ENCODE measurements around the gene MRPL11. TPM values are rescaled to one million over a fixed set of nuclear protein-coding genes. Genes with fewer than 3 reads are reported as not detected.
"Not testable (repeated sequence)": the region's sequence is repeated elsewhere in the genome, so short reads cannot be mapped to it uniquely, and the experiment has no call there.

The MRPL11 gene
- total and polyA plus RNA-seq, 2 of the 13 experiments (the other 11 are each of a cell fraction or from before 2014, with no cell fraction given), result 72.9 to 176 TPM

DNA sequence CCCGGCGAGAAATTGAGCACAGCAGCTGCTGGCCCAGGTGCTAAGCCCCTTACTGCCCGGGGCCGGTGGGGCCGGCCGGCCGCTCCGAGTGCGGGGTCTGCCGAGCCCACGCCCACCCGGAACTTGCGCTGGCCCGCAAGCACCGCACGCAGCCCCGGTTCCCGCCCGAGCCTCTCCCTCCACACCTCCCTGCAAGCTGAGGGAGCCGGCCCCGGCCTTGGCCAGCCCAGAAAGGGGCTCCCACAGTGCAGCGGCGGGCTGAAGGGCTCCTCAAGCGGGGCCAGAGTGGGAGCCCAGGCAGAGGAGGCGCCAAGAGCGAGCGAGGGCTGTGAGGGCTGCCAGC is 2.3 kb upstream of the MRPL11 start (continued):
- 0 out of 2 replicates have a peak, but pooled peaks have one; percentile 86 for TF ChIP-seq ZBTB8A (CRISPR knock-in tag; IDR thresholded peaks at IDR 0.05; ENCODE audit: borderline replicate concordance, low read depth)

DNA sequence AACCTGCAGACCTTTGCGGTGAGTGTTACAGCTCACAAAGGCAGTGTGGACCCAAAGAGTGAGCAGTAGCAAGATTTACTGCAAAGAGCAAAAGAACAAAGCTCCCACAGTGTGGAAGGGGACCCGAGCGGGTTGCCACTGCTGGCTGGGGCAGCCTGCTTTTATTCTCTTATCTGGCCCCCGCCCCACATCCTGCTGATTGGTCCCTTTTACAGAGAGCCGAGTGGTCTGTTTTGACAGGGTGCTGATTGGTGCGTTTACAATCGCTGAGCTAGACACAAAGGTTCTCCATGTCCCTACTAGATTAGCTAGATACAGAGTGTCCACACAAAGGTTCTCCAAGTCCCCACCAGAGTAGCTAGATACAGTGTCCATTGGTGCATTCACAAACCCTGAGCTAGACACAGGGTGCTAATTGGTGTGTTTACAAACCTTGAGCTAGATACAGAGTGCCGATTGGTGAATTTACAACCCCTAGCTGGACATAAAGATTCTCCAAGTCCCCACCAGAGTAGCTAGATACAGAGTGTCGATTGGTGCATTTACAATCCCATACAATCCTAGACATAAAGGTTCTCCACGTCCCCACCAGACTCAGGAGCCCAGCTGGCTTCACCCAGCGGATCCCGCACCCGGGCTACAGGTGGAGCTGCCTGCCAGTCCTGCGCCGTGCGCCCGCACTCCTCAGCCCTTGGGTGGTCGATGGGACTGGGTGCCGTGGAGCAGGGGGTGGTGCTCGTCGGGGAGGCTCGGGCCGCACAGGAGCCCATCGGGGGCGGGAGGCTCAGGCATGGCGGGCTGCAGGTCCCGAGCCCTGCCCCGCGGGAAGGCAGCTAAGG is 1.7 kb upstream of the MRPL11 start:
- in situ Hi-C loops (cut with HindIII; ENCODE audit: extremely low pct_ligation_motif_present, low pct_unique_long_range_greater_than_20kb); BruUV-seq (replicated peaks); H4K20me1 ChIP-seq (ENCODE audit: insufficient read depth, low read length); FAIRE-seq; H3K79me2 ChIP-seq (ENCODE audit: insufficient read depth, low read length); H3K27me3 ChIP-seq (ENCODE audit: control insufficient read depth in 1 of 2, insufficient read depth in 2 of 2, low read length in 2 of 2); intact Hi-C loops (cut with micrococcal nuclease; ENCODE audit: unreplicated experiment); H3K9me3 ChIP-seq (ENCODE audit: low read length): not testable (repeated sequence)
- H3K4me1 ChIP-seq (ENCODE audit: insufficient read depth, low read length), result peaks cover 33% of the 10 kb centered on the region
- H3K4me2 ChIP-seq (ENCODE audit: low read depth, low read length), result peak overlapping the region; percentile 90
- DNase-seq (ENCODE audit: low spot score) (peak; percentile 55), ATAC-seq (peak; percentile 21; the same call in 1 of the 3 replicates)
- H3K27ac ChIP-seq (ENCODE audit: extremely low read length, insufficient read depth, low read length), result peak overlapping the region; percentile 63
- peak overlapping the region; percentile 15 for H2AFZ ChIP-seq (ENCODE audit: low read length)
- H3K9ac ChIP-seq (ENCODE audit: insufficient read depth, low read depth, low read length), result peak overlapping the region; percentile 46; the same call in 1 of the 2 replicates
- H3K36me3 ChIP-seq (replicated peaks in 1 of 2; ENCODE audit: control insufficient read depth in 1 of 2, insufficient read depth in 2 of 2, low read length in 2 of 2), result peaks cover 5 to 15% of the 10 kb centered on the region in 2 experiments; a peak in 4 of 5 replicates
- peak overlapping the region in 2 of 3 experiments; percentile 35 to 40; a peak in 4 of 6 replicates for H3K4me3 ChIP-seq (replicated peaks in 1 of 3; ENCODE audit: insufficient read depth in 1 of 3, low read depth in 2 of 3, low read length in 3 of 3)
- ChIA-PET CTCF (ENCODE audit: low intra/inter-chr PET ratio, low total read pairs) (interaction anchor here (2.3 kb wide), 1 partner anchor 32 kb away, joined by 11 read pairs; no protein-coding TSS in a partner anchor), POLR2A (interaction anchor here (0.9 to 3.2 kb wide), 7 partner anchors 10 to 238 kb away, joined by 3 to 41 read pairs (median 10); partner anchors contain the start of genes BBS1, DPP3, PELI3 and RBM4B)
- WGBS (ENCODE audit: low lambda C conversion rate), result 31% methylated on average over 8 of the region's 29 CpGs
- TF ChIP-seq ZNF569 (CRISPR knock-in tag; IDR thresholded peaks at IDR 0.05; ENCODE audit: borderline replicate concordance) (peak; percentile 61; the same call in 1 of the 2 replicates), ZNF558 (CRISPR knock-in tag; IDR thresholded peaks at IDR 0.05; ENCODE audit: borderline replicate concordance) (0 out of 2 replicates have a peak, but pooled peaks have one; percentile 5), DR1 (CRISPR knock-in tag; IDR thresholded peaks at IDR 0.05) (peak; percentile 45; the same call in 1 of the 2 replicates), POLR2AphosphoS5 (IDR thresholded peaks at IDR 0.05; ENCODE audit: low read depth, low read length) (0 out of 2 replicates have a peak, but pooled peaks have one; percentile 33), TAF1 (CRISPR knock-in tag; IDR thresholded peaks at IDR 0.05) (peak; percentile 25), ZNF777 (CRISPR knock-in tag; IDR thresholded peaks at IDR 0.05) (peak; percentile 76), ZBTB38 (CRISPR knock-in tag; IDR thresholded peaks at IDR 0.05) (0 out of 2 replicates have a peak, but pooled peaks have one; percentile 55), PHF8 (CRISPR knock-in tag; IDR thresholded peaks at IDR 0.05) (peak; percentile 37), POLR2G (IDR thresholded peaks at IDR 0.05; ENCODE audit: low read depth, low read length) (peak; percentile 80), SPEN (CRISPR knock-in tag; IDR thresholded peaks at IDR 0.05; ENCODE audit: low read depth) (0 out of 2 replicates have a peak, but pooled peaks have one; percentile 42), ZNF329 (CRISPR knock-in tag; IDR thresholded peaks at IDR 0.05; ENCODE audit: low read depth) (0 out of 2 replicates have a peak, but pooled peaks have one; percentile 28)
- TF ChIP-seq, protein P1, sequence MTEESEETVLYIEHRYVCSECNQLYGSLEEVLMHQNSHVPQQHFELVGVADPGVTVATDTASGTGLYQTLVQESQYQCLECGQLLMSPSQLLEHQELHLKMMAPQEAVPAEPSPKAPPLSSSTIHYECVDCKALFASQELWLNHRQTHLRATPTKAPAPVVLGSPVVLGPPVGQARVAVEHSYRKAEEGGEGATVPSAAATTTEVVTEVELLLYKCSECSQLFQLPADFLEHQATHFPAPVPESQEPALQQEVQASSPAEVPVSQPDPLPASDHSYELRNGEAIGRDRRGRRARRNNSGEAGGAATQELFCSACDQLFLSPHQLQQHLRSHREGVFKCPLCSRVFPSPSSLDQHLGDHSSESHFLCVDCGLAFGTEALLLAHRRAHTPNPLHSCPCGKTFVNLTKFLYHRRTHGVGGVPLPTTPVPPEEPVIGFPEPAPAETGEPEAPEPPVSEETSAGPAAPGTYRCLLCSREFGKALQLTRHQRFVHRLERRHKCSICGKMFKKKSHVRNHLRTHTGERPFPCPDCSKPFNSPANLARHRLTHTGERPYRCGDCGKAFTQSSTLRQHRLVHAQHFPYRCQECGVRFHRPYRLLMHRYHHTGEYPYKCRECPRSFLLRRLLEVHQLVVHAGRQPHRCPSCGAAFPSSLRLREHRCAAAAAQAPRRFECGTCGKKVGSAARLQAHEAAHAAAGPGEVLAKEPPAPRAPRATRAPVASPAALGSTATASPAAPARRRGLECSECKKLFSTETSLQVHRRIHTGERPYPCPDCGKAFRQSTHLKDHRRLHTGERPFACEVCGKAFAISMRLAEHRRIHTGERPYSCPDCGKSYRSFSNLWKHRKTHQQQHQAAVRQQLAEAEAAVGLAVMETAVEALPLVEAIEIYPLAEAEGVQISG (CRISPR knock-in tag; IDR thresholded peaks at IDR 0.05), result peak; percentile 34; the same call in 1 of the 2 replicates
- TF ChIP-seq, protein P2, sequence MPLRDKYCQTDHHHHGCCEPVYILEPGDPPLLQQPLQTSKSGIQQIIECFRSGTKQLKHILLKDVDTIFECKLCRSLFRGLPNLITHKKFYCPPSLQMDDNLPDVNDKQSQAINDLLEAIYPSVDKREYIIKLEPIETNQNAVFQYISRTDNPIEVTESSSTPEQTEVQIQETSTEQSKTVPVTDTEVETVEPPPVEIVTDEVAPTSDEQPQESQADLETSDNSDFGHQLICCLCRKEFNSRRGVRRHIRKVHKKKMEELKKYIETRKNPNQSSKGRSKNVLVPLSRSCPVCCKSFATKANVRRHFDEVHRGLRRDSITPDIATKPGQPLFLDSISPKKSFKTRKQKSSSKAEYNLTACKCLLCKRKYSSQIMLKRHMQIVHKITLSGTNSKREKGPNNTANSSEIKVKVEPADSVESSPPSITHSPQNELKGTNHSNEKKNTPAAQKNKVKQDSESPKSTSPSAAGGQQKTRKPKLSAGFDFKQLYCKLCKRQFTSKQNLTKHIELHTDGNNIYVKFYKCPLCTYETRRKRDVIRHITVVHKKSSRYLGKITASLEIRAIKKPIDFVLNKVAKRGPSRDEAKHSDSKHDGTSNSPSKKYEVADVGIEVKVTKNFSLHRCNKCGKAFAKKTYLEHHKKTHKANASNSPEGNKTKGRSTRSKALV (CRISPR knock-in tag; IDR thresholded peaks at IDR 0.05), result 0 out of 2 replicates have a peak, but pooled peaks have one; percentile 60
- TF ChIP-seq, protein P3, sequence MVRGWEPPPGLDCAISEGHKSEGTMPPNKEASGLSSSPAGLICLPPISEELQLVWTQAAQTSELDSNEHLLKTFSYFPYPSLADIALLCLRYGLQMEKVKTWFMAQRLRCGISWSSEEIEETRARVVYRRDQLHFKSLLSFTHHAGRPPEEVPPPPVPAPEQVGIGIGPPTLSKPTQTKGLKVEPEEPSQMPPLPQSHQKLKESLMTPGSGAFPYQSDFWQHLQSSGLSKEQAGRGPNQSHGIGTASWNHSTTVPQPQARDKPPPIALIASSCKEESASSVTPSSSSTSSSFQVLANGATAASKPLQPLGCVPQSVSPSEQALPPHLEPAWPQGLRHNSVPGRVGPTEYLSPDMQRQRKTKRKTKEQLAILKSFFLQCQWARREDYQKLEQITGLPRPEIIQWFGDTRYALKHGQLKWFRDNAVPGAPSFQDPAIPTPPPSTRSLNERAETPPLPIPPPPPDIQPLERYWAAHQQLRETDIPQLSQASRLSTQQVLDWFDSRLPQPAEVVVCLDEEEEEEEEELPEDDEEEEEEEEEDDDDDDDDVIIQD (CRISPR knock-in tag; IDR thresholded peaks at IDR 0.05; ENCODE audit: low read depth), result peak; percentile 54; the same call in 1 of the 2 replicates

Measured in HepG2 (cell line).